Measurements from ENCODE around the gene ABT1.

The ABT1 gene

DNA sequence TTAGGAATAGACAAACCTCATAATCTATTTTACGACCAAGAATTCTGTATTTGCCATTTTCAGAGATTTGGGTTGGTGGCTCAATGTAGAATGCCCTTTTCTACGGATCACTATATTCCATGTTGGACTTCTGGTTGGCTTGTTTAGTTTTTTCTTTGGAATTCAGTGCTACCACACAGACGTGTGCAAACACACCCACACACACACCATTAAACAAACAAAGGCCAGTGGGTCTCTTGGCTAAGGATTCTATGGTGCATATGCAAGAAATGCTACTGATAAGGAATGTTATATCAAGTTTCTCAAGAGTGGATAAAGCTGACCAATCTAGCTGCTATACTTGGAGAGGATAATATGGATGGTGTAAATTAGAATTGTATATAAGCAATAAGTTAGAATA is 8.0 kb downstream of the ABT1 start:
- no peak for DNase-seq (ENCODE audit: low read depth)

DNA sequence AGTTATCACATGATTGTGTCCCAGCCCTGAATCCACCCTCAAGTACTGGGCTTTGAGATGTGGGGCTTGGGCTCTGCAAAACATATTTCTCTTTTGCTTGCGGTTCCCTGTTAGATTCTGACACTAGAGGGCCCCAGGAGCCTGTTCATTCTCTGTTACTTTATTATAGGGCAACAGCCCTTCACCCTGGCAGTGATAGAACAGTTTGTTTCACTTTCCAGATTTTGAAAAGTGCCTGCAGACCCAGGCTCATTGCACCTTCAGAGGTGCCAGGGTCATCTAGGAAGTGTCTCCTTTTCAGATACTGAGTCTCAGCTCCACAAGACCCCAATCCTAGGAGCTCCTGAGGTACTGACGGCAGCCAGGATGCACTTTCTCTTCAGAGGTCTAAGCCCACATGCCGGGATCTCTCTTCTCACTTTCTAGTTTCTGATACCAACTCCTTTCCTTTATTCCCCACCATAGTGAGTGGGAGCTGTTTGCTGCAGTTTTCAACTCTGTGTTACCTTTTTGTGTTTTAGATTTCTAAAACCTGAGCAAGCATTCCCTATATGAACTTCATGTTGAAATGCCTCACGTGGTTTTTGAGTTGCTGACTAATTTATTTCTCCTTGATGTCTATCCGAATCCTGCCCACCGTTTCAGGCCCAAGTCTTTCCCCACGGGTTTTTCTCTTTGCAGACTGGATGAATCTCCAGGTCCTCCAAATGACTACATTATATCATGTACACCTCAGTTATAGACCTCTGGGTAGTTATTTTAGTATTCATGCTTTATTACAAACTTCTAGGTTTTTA is 10.9 kb downstream of the ABT1 start:
- DNase-seq (ENCODE audit: low read depth), result peak; percentile 24

DNA sequence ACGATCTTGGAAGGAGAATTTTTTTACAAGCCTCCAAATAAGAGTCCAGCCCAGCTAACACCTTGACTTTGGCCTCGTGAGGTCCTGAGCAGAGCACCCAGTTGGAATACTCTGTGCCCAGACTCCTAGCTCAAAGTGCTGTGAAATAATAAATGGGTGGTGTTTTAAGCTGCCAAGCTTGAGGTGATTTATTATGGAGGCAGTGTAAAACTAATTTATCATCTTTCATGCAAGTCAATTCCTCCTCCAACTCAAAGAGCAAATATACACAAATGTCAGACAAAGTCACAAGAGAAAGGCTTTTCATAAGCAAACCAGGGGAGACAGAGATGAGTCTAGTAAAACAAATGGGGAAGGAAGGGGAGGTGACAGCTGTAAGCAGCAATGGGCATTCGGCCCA is 12.7 kb downstream of the ABT1 start:
- no peak for DNase-seq (ENCODE audit: low read depth)

DNA sequence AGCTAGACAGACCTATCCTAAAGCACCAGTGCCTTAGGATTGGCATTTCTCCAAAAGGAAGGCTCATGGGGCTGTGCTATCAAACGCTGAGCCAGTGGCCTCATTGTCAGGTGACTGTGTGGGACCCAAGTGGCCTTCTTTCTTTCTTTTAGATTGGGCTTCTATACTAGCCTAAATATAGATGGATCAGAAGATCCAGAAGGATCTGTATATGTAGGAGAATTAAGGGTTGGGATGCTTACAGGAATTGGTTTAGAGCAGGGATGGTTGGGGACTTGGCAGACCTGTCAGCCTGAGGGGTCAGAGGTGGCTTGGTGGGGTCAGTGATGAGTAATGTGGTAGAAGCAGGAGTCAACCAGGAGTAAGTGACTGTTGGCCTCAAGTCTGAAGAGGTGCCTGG is 14.8 kb downstream of the ABT1 start:
- DNase-seq (ENCODE audit: low read depth), result no peak

DNA sequence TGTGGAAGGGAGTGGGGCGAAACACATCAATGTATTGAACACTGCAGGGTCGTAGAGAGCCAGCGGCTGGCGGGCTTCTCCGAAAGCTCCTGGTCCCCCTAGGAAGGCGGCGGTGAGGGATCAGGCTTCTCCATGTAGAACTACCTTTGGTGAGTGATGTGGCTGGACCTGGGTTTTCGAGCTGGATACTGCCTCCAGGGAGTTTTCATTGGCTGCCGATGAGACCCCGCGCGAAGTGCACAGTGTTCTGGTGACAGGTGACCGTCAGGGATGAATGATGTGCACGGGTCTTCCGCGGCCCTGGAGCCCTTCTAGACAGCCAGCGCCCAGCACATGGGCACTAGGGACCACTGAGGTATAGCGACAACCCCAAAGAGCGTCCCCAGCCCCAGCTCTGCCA is 16.4 kb downstream of the ABT1 start:
- no peak for DNase-seq (ENCODE audit: low read depth)

DNA sequence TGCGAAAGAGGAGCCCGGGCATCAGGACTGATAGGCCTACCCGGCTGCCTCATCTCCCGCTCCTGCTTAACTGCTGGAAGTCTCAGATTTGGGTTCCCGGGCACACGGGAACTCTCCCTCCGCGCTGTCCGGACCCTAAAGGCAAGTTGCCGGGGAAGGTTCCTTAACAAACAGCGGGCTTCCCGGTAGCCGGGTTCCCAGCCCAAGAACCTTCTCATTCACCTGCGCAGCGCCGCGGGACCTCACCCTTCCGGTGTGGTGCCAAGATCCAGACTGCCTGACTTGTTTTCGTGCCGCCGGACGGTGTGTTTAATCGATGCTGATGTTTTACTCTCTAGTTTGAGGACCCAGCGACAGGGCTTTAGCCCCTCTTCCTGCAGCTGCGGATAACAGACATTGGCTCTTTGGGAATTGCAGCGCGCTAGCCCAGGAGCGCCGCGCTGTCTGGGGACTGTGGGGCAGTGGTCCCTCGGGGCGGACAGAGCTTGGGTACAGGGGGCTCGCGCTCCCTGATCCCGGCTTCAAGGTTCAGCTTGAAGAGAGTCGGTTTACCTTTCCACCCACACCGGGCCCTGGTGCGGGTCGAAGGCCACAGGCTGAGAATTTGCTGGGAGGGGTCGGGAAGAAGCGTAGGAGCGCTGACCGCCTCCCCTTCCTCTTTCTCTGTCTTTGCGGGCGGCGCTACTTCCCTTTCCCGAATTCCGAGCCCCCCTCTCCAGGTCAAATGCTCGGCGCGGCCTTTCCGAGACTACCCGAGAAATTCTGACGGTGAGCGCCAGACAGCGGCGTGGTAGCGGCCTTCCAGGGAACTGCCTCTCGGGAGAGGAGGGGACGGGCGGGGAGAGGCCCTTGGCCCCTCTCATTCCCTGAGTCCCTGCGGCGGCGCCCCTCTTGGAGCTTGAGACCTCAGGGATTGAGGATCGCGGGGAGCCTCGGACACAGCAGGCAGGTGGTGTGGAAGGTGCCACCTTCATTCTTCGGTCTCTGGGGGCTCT is 17.2 kb downstream of the ABT1 start:
- no peak for DNase-seq (ENCODE audit: low read depth)

DNA sequence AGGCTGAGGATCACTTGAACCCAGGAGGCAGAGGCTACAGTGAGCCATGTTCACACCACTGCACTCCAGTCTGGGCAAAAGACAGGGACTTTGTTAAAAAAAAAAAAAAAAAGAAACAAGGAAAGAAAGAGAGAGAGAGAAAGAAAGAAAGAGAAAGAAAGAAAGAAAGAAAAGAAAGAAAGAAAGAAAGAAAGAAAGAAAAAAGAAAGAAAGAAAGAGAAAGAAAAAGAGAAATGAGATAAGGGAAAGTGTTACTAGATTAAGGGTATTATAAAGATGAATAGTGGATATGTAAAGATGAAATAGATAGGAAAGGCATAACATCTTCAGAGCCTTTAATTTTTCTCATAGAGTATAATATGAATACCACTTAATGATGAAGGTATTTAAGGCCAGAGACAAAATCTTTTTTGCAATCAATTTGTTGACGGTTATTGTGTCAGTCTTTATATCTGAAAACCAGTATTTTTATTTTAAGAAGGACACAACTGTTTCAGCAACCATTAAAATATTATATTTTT is 26.6 kb downstream of the ABT1 start:
- no peak for DNase-seq (ENCODE audit: low read depth)

DNA sequence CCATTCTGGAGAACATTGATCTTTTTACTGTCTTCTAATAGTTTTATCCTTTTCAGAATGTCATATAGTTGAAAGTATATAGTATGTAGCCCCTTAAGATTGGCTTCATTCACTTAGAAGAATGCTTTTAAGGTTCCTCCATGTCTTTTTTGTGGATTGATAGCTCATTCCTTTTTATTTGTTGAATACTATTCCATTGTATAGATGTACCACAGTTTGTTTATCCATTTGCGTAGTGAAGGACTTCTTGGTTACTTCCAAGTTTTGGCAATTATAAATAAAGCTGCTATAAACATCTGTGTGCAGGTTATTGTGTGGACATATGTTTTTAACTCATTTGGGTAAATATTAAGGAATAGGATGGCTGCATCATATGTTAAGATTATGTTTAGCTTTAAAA is 27.8 kb downstream of the ABT1 start:
- DNase-seq (ENCODE audit: low read depth), result no peak

DNA sequence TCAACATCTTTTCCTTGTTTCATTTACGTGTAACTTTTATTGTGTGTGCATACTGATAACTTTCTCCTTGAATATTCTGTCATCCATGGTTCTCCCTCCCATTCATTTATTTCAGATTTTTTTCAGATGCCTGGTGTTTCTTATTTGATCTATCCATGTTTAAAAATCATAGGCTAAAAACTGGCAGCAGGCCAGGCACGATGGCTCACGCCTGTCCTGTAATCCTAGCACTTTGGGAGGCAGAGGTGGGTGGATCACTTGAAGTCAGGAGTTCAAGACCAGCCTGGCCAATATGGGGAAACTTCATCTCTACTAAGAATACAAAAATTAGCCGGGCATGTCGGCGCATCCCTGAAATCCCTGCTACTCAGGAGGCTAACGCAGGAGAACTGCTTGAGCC is 31.1 kb downstream of the ABT1 start:
- no peak for DNase-seq (ENCODE audit: low read depth)

DNA sequence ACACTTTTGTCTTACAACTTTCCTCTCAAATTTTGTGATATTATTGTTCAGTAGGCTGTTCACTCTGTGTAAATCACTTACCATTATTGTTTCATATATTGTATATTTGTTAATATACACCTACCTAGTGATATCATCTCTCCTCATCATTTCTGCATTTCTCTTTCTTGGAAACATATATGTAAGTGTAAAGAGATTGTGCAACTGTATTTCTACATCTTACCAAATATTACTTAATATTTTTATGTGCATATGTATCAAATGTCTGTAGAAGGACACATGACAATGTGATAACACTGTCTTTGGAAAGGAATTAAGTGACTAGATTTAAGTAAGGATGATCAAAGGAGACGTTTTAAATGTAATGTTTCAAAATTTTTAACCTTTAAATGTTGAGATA is 32.6 kb downstream of the ABT1 start:
- no peak for DNase-seq (ENCODE audit: low read depth)

DNA sequence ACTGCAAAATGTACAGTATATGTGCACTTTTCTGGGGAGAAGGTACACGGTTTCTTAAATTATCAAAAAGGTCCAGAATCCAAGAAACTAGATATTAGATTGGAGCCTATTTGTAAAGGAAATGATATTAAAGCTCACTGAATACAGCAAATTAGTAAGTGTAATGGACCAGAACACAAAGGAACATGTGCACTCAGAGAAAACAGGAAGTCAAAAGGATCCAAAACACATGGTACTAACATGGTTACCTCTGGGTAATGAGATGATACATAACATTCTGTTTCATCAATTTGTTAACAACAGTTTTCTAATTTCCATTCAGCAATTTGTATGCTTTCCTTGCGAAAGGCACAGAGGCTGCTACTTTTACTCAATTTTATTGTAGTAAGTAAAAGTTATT is 44.1 kb downstream of the ABT1 start:
- no peak for DNase-seq (ENCODE audit: low read depth)

DNA sequence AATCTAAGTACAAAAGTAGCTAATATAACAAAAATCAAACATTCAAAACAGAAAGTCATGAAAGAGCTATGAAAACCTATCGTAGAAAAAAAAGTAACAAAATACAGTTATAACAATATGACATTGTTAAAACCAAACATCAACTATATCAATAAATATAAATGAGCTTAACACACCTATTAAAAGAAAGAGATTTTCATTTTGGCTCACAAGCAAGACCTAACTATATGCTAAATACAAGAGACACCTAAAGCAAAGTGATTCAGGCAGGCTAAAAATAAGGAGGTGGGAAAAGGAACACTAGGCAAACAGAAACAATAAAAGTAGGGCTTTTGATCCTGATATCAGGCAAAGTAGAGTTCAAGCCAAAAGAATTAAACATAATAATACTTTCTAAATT is 49.3 kb downstream of the ABT1 start:
- DNase-seq (ENCODE audit: low read depth), result no peak

Data from GM04504 (cell line).